MM.1S (cell line): ENCODE data around the gene PRM1.
A peak's percentile ranks its signal among the peaks of the same experiment; 100 is the strongest.

Experiments
- DNase-seq: peaks from one replicate; pipeline ENCODE4 v3.0.0-alpha.2; 2015
- H2AFZ ChIP-seq: fragments of 300-600 bp; sonication (generic); 2 replicates; pipeline ENCODE4 v1.6.0; 2016; ENCODE audit warnings: antibody characterized with exemption, low read length
- H3F3A ChIP-seq: fragments of 300-600 bp; sonication (generic); 2 replicates; pipeline ENCODE4 v1.6.1; 2016; ENCODE audit warnings: mild to moderate bottlenecking, antibody characterized with exemption, low read length, moderate library complexity, mixed read lengths; ENCODE audit not compliant: insufficient read depth
- H3K27ac ChIP-seq: fragments of 300-600 bp; sonication (generic); 2 replicates; pipeline ENCODE4 v1.5.1; 2016; ENCODE audit warnings: mild to moderate bottlenecking, low read length
- H3K27me3 ChIP-seq: fragments of 300-600 bp; sonication (generic); replicated peaks from 2 replicates; pipeline ENCODE4 v1.6.0; 2016; ENCODE audit warnings: low read length; ENCODE audit not compliant: insufficient read depth
- H3K36me3 ChIP-seq: fragments of 300-600 bp; sonication (generic); replicated peaks from 2 replicates; pipeline ENCODE4 v1.6.1; 2016; ENCODE audit warnings: mild to moderate bottlenecking, low read length, mixed read lengths; ENCODE audit not compliant: insufficient read depth
- H3K4me1 ChIP-seq: fragments of 300-600 bp; sonication (generic); 2 replicates; pipeline ENCODE4 v1.6.1; 2016; ENCODE audit warnings: low read length, mixed read lengths
- H3K4me2 ChIP-seq: fragments of 300-600 bp; sonication (generic); 2 replicates; pipeline ENCODE4 v1.6.0; 2016; ENCODE audit warnings: low read depth, low read length
- H3K4me3 ChIP-seq: fragments of 300-600 bp; sonication (generic); 2 replicates; pipeline ENCODE4 v1.5.1; 2016; ENCODE audit warnings: low read length, mixed read lengths
- H3K79me2 ChIP-seq: fragments of 300-600 bp; sonication (generic); 2 replicates; pipeline ENCODE4 v1.6.1; 2016; ENCODE audit warnings: mixed run types, low read length, mixed read lengths
- H3K9ac ChIP-seq: fragments of 300-600 bp; sonication (generic); 2 replicates; pipeline ENCODE4 v1.6.1; 2016; ENCODE audit warnings: low read length, mixed read lengths
- H3K9me2 ChIP-seq: fragments of 300-600 bp; sonication (generic); replicated peaks from 2 replicates; pipeline ENCODE4 v1.6.1; 2016; ENCODE audit warnings: mild to moderate bottlenecking, low read length, mixed read lengths; ENCODE audit not compliant: insufficient read depth
- H3K9me3 ChIP-seq: fragments of 300-600 bp; sonication (generic); replicated peaks from 2 replicates; pipeline ENCODE4 v1.6.1; 2016; ENCODE audit warnings: mild to moderate bottlenecking, low read length, mixed read lengths; ENCODE audit not compliant: insufficient read depth
- H4K20me1 ChIP-seq: fragments of 300-600 bp; sonication (generic); 2 replicates; pipeline ENCODE4 v1.6.1; 2016; ENCODE audit warnings: mild to moderate bottlenecking, low read length, moderate library complexity, mixed read lengths; ENCODE audit not compliant: insufficient read depth
- CTCF ChIP-seq: fragments of 300-600 bp; sonication (generic); IDR thresholded peaks from 2 replicates; pipeline ENCODE4 v1.5.1; 2016; ENCODE audit warnings: antibody characterized with exemption, low read length, mixed read lengths
- EZH2 ChIP-seq: fragments of 300-600 bp; sonication (generic); optimal IDR thresholded peaks from 2 replicates; pipeline ENCODE3; 2017; ENCODE audit warnings: low read depth, mild to moderate bottlenecking, antibody characterized with exemption, low read length, mixed read lengths
- EZH2phosphoT487 ChIP-seq: fragments of 300-600 bp; sonication (generic); IDR thresholded peaks from 2 replicates; pipeline ENCODE4 v1.6.1; 2018; ENCODE audit warnings: antibody characterized with exemption, low read length

Gene PRM1

DNA sequence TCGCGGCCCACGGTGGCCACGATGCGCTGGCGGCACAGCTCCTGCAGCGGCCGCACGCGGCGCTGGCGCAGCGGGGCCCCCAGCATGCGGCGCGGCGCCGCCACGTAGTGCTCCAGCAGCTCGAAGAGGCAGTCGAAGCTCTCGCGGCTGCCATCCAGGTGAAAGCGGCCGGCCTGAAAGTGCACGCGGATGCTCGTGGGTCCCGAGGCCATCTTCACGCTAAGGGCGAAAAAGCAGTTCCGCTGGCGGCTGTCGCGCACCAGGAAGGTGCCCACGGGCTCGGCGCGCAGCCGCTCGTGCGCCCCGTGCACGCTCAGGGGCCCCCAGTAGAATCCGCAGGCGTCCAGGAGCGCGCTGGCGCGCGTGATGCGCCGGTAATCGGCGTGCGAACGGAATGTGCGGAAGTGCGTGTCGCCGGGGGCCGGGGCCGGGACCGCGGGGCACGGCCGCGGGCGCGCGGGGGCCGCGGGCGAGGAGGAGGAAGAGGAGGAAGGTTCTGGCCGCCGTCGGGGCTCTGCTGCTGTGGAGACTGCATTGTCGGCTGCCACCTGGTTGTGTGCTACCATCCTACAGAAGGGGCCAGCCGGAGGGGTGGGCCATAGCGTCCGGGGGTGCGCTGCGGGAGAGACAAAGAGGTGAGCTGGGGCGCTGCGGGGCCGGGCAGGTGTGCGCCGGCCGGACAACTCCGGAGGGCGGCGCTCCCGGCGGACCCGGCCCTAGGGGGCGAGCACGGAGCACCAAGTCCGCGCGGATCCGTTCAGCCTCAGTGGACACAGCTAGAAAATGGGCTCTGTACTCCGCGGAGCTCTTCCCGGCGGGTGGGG lies 26.0 kb downstream of the PRM1 start:
- peaks cover 34% of the 10 kb centered on the region for H3F3A ChIP-seq
- peak overlapping the region; percentile 82 for H3K4me2 ChIP-seq
- TF ChIP-seq EZH2 (no peak), CTCF (0 out of 2 replicates have a peak, but pooled peaks have one; percentile 8)
- H3K79me2 ChIP-seq: peaks cover 4% of the 10 kb centered on the region
- peak; percentile 34 for DNase-seq
- no peaks in the 10 kb centered on the region for H3K36me3 ChIP-seq
- no peaks in the 10 kb centered on the region for H3K9me3 ChIP-seq
- H3K27me3 ChIP-seq: no peaks in the 10 kb centered on the region
- H3K4me1 ChIP-seq: peaks cover 22% of the 10 kb centered on the region
- peak overlapping the region; percentile 79 for H3K4me3 ChIP-seq
- peak overlapping the region; percentile 62; the same call in 1 of the 2 replicates for H3K9ac ChIP-seq
- no peaks in the 10 kb centered on the region for H3K9me2 ChIP-seq
- H4K20me1 ChIP-seq: no peaks in the 10 kb centered on the region
- no peak overlapping the region for H2AFZ ChIP-seq
- peak overlapping the region; percentile 36; the same call in 1 of the 2 replicates for H3K27ac ChIP-seq

DNA sequence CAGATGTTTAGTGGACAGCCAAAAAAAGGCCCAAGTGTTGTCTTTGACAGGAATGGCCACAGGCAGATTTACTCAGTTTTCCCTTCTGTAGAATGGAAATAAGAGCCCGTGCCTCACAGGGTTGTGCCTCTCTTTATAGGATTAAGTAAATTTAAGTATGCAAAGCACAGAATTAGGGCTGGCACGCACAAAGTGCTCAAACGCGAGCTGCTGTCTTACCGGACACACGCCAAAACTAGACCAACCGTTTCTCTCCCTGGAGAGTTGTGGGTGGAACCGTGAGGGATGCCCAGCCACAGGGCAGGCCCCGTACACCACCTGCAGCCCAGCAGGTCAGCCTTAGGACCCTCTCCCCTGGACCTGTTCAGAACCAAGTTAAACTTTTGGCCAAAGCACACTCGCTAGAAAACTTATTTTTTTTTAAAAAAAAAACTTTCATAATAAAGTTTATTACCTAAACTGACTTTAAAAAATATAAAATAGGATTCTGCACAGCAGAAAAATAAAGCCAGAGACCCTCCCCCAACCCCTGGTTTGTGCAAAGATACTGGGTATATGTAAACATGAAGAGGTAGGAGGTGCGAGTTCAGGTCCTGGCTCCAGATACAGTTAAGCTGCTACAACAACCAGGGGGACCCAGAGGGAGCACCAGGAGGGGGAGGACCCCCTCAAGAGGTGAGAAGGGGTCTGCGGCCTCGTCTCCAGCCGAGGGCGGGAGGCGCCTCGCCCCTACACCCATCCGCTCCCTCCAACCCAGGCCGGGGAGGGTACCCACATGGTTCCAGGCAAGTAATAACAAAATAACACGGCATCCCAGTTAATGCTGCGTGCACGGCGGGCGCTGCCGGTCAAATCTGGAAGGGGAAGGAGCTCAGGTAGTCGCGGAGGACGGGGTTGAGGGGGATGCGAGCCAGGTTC lies 26.9 kb downstream of the PRM1 start:
- H3K79me2 ChIP-seq: peaks cover 4% of the 10 kb centered on the region
- H3K27ac ChIP-seq: no peak overlapping the region
- H2AFZ ChIP-seq: no peak overlapping the region
- TF ChIP-seq EZH2phosphoT487 (no peak), CTCF (no peak), EZH2 (no peak)
- no peaks in the 10 kb centered on the region for H4K20me1 ChIP-seq
- H3K9ac ChIP-seq: no peak overlapping the region
- no peaks in the 10 kb centered on the region for H3K36me3 ChIP-seq
- no peaks in the 10 kb centered on the region for H3K9me2 ChIP-seq
- H3K27me3 ChIP-seq: no peaks in the 10 kb centered on the region
- peak overlapping the region; percentile 82; the same call in 1 of the 2 replicates for H3K4me2 ChIP-seq
- no peak for DNase-seq
- peaks cover 21% of the 10 kb centered on the region for H3K4me1 ChIP-seq
- H3K9me3 ChIP-seq: no peaks in the 10 kb centered on the region
- peaks cover 30% of the 10 kb centered on the region for H3F3A ChIP-seq
- peak overlapping the region; percentile 79; the same call in 1 of the 2 replicates for H3K4me3 ChIP-seq

DNA sequence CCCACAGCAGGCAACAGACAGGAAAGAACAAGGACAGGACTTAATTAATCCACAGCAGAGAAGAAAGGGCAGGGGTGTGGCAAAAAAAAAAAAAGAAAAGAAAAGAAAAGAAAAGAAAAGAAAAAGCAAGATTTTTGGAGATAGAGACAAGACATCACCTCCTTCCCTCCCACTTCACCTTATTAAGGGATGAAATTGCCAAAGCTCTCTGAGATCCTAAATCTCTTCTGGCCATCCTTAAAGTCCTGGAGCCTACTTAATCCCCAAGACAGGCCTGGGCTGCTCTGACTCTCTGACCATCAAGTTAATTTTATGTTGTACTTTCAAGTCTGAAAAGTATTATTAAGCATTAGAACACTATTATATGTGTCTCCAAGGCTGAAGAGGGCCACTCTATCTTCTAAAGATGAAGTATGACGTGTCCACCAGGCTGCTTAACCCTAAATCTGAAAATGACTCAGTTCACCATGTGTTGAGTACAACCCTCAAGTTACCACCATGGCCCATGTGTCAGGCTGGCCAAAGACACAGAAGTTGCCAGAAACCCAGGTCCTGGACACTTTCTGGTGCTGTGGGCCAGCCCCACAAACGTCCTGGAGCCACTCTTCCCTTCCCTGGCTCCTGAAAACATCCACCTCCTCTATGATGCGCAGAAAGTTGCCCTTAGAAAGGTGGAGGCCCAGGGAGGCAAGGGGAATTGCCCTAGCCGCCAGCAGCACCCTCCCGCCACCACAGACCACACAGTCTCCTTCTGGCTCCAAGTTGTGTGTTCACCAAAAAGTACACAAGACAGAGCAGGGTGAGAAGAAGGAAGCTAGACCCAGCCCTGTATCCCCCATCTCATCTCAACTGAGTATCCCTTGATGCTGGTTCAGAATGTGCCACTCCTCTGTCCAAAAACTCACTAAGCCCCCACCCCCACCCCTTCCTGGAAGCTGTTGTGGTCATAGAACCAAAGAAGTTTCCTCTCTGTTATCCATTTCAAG lies 27.8 kb downstream of the PRM1 start:
- peaks cover 20% of the 10 kb centered on the region for H3F3A ChIP-seq
- TF ChIP-seq EZH2 (no peak), EZH2phosphoT487 (no peak), CTCF (no peak)
- H3K9me3 ChIP-seq: no peaks in the 10 kb centered on the region
- H3K9ac ChIP-seq: no peak overlapping the region
- no peak overlapping the region for H3K4me3 ChIP-seq
- H3K4me2 ChIP-seq: no peak overlapping the region
- no peaks in the 10 kb centered on the region for H3K36me3 ChIP-seq
- no peaks in the 10 kb centered on the region for H4K20me1 ChIP-seq
- peaks cover 4% of the 10 kb centered on the region for H3K79me2 ChIP-seq
- no peak for DNase-seq
- H3K4me1 ChIP-seq: peaks cover 15% of the 10 kb centered on the region
- no peaks in the 10 kb centered on the region for H3K27me3 ChIP-seq
- H3K27ac ChIP-seq: no peak overlapping the region
- H3K9me2 ChIP-seq: no peaks in the 10 kb centered on the region
- no peak overlapping the region for H2AFZ ChIP-seq
